Measurements from ENCODE around the gene CUTC.

DNA sequence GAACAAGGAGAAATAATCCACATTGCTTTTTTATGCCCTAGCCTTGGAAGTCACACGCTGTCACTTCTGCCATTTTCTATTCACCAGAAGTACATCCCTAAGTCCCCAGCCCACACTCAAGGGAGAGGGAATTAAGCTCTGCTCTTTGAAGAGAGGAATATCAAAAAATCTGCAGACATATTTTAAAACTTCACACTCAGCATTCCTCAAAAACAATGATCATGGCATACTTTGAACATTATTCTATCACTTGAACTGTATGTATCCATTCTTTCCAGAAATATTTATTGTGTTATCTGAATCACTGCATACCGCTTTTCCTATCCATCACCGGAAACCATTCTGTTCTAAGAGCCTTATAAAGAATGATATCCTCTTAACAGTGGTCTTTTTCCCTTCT, 59.8 kb downstream of the CUTC start:
- TF ChIP-seq, protein P1, sequence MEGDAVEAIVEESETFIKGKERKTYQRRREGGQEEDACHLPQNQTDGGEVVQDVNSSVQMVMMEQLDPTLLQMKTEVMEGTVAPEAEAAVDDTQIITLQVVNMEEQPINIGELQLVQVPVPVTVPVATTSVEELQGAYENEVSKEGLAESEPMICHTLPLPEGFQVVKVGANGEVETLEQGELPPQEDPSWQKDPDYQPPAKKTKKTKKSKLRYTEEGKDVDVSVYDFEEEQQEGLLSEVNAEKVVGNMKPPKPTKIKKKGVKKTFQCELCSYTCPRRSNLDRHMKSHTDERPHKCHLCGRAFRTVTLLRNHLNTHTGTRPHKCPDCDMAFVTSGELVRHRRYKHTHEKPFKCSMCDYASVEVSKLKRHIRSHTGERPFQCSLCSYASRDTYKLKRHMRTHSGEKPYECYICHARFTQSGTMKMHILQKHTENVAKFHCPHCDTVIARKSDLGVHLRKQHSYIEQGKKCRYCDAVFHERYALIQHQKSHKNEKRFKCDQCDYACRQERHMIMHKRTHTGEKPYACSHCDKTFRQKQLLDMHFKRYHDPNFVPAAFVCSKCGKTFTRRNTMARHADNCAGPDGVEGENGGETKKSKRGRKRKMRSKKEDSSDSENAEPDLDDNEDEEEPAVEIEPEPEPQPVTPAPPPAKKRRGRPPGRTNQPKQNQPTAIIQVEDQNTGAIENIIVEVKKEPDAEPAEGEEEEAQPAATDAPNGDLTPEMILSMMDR (IDR thresholded peaks at IDR 0.05): no peak
- no peak for TF ChIP-seq POLR2A (IDR thresholded peaks at IDR 0.05)

All from lower leg skin (tissue), 3 donors.